Mononuclear cell (primary cell): ENCODE data around the gene MGAT4B. TPM values are rescaled to one million over a fixed set of nuclear protein-coding genes. Genes with fewer than 3 reads are reported as not detected.

Experiments used
- H3K27me3 ChIP-seq: 2 replicates; pipeline ENCODE4 v1.6.0; 2011; ENCODE audit warnings: low read length, control low read depth; ENCODE audit not compliant: insufficient read depth
- H3K4me1 ChIP-seq: 2 replicates; pipeline ENCODE4 v1.5.1; 2011; ENCODE audit warnings: mild to moderate bottlenecking, low read length, control low read depth; ENCODE audit not compliant: insufficient read depth
- H3K4me3 ChIP-seq: 2 replicates; pipeline ENCODE4 v1.5.1; 2011; ENCODE audit warnings: mild to moderate bottlenecking, low read length, moderate library complexity
- H3K9me3 ChIP-seq: 2 replicates; pipeline ENCODE4 v1.5.1; 2011; ENCODE audit warnings: low read depth, mild to moderate bottlenecking, control low read depth, low read length
- total RNA-seq: library from RNA; depleted of rRNA; stranded (reverse); fragments of >200 nt; gene quantifications from one replicate; pipeline ENCODE4 v1.2.3, GENCODE V29; 2012

MGAT4B gene
- total RNA-seq, 1 donor, result 56.0 TPM

DNA sequence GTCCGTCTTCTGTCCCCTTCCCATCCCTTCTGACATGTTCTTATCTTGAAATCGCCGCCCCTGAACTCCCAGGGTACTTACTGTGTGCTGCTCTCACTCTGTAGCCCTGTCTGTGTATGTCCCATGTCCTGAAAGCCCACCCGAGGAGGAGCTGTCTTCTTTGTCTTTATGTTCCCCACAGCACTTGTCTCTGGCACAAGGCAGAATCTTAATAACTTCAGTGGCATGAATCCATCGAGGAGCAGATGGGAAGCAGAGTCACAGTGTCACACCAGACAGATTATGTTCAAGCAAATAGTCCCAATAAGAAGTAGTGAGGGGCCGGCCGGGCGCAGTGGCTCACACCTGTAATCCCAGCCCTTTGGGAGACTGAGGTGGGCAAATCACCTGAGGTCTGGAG is 42.6 kb downstream of the MGAT4B start:
- Histone ChIP-seq H3K4me3 (no peak overlapping the region), H3K9me3 (no peaks in the 10 kb centered on the region), H3K27me3 (no peaks in the 10 kb centered on the region), H3K4me1 (peaks cover 90% of the 10 kb centered on the region)

DNA sequence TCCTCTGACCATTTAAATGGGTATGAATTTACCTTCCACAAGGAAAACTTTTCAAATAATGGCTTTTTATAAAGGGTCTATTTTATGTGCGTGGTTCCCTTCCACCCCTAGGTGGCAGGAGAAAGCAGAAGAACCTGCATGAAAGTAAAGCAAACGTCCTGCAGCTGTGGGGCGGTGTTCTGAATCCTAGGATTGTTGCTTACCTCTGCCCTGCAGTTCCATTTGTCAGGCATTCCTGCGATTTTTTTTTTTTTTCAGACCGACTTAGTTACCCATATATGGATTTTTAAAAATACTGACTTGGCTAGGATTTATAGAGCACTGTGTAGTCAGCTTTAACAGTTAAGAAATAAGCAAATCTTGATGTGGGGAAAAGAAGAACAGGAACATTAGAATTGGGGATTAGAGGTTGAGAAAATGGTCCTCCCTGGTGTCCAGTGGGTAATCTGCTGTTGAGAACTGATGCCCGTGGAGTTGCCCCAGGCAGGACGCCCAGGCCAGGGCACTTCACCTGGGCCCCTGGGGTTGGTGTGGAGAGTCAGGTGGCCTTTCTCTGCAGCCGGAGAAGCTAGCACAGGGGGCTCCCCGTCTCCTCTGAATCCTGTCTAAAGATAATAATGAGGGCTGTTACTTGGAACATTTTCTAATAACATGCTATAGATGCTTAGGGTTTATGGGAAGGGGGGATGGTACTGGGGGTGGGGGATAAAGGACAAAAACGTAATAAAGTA is 43.3 kb downstream of the MGAT4B start:
- H3K4me3 ChIP-seq, result no peak overlapping the region
- H3K4me1 ChIP-seq, result peaks cover 93% of the 10 kb centered on the region
- H3K9me3 ChIP-seq, result no peaks in the 10 kb centered on the region
- no peaks in the 10 kb centered on the region for H3K27me3 ChIP-seq

DNA sequence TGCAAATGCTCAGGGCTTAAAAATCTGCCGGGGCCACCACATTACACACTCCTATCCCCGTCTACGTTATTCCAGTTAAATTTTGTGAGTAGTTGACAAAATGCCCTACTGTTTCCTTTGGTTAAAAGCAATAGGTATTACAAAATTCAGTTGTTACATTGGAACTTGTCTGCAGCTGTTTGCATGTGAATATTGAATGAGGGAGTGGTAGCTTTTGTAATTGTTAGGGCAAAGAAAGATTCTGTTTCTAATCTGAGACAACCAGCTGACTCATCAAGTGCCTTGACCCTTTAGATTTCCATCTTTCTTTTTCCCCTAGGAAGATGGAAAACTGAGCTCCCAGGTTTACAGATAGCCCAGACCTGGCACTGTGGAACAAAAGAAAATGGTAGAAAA is 43.9 kb downstream of the MGAT4B start:
- Histone ChIP-seq H3K27me3 (no peaks in the 10 kb centered on the region), H3K4me1 (peaks cover 94% of the 10 kb centered on the region), H3K9me3 (no peaks in the 10 kb centered on the region), H3K4me3 (no peak overlapping the region)

DNA sequence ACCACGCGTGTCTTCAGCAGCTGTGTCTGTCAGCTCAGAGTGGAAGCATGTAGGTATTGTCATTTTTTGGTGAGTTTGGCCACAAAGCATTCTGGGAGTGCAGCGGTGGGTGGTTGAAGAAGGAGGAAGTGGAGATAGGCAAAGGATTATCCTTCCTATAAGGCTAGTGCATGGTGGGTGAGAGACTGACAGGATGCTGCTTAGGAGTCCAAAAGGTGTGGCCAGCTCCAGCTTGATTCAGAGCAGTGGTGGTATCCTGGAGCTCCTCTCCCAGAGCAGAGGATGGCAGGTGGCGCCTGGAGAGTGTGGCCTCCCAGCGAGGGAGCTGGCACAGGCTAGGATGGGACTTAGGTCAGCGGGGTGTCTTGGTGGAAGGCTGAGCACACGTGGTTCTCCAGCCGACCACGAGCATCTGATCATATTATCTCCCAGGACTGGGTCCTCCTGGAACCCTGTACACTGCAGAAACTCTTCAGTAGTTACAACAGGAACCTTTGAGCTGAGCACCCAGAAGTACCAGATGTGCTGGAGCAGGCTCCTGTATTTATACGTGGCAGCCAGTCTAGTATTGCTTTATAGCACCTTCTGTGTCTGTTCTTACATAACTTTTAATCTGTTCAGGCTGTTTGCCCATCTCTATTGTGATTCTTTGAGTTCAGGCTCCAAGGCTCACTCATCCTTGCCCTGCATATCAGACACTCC is 44.4 kb downstream of the MGAT4B start:
- H3K9me3 ChIP-seq, result no peaks in the 10 kb centered on the region
- peaks cover 94% of the 10 kb centered on the region for H3K4me1 ChIP-seq
- no peaks in the 10 kb centered on the region for H3K27me3 ChIP-seq
- no peak overlapping the region for H3K4me3 ChIP-seq

DNA sequence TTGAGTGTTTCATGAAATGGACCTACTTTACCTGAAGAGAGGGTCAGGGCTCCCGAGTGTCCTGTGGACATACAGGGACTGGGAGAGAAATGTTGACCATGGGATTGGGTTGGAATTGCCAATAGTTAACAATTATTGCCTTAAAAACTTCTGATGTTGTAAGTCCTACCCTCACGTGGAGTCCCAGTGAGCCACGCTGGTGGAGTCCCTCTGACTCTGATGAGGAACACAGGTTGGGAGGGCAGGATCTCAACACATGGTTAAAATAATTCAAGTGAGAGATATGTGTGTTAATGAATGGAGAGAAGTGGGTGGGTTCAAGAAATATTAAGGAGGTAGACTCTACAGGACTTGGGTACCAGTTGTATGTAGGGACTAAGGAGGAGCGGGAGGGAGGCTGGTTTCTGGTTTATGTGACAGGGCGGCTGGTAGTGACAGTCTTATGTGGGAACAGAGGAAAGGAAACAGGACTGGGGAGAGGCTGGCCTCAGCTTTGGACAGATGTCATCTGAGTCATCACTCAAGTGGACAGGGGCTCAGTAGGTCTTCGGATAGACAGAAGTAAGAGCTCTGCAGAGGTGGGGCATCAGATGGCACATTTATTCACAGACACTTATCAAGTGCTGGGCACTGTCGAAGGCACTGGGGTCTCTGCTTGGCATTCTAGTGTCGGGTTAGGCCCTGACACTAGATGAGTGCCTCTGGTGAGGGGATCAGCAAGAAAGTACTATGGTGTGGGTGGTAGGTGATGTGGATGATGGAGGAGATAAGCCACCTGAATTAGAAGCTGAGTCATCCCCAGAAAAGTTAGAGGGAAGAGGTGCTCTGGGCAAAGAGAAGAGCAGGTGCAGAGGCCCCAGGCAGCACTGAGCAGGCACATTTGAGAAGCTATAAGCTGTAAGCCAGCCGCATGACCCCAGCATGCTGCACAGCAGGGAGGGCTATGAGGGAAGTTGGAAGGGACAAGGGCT is 46.8 kb downstream of the MGAT4B start:
- Histone ChIP-seq H3K9me3 (no peaks in the 10 kb centered on the region), H3K4me1 (peaks cover 84% of the 10 kb centered on the region), H3K4me3 (no peak overlapping the region), H3K27me3 (no peaks in the 10 kb centered on the region)

DNA sequence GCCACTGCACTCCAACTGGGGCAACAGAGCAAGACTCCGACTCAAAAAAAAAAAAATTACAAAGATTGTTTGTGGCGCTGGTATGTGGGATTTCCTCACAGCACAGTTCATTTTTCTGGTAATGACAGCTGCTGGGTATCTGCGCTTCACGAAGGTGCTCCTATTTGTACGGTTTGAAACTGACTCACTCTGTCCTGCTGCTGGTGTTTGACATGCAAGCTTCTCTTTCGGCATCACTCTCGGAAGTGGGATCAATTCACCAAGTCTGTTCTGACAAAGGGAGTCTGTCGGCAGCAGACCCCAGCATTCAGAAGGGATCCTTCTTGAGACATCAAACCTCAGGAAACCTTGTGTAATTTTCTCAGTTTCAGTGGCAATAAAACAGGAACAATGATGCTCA is 47.7 kb downstream of the MGAT4B start:
- Histone ChIP-seq H3K4me1 (peaks cover 89% of the 10 kb centered on the region), H3K27me3 (no peaks in the 10 kb centered on the region), H3K4me3 (no peak overlapping the region), H3K9me3 (no peaks in the 10 kb centered on the region)

DNA sequence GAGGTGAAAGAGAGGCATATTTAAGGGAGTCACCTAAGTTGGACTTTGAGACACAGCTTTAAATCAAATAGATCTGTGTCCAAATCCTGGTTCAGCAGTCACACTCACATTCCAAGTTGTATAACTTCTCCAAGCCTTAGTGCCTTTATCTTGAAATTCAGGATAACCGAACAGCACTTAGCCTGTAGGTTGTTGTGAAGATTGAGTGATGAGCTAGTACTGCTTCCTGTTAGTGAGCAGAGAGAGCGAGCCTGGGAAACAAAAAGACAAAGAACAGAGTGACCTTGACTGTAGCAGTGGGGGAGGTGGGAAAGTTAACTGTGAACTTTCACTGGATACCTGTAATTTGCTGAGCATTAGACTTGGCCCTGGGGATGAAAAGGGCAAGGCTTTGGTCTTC is 51.6 kb downstream of the MGAT4B start:
- peaks cover 55% of the 10 kb centered on the region for H3K4me1 ChIP-seq
- H3K27me3 ChIP-seq, result no peaks in the 10 kb centered on the region
- no peaks in the 10 kb centered on the region for H3K9me3 ChIP-seq
- H3K4me3 ChIP-seq, result no peak overlapping the region

DNA sequence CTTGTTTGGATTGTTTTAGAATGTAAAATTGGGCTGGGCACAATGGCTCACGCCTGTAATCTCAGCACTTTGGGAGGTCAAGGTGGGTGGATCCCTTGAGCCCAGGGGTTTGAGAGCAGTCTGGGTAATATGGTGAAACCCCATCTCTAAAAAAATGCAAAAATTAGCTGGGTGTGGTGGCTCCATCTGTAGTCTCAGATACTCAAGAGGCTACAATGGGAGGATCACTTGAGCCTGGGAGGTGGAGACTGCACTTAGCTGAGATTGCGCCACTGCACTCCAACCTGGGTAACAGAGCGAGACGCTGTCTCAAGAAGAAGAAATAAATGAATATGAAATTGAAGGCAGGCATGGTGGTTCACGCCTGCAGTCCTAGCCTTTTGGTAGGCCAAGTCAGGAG is 52.7 kb downstream of the MGAT4B start:
- Histone ChIP-seq H3K27me3 (no peaks in the 10 kb centered on the region), H3K4me3 (no peak overlapping the region), H3K4me1 (peaks cover 44% of the 10 kb centered on the region), H3K9me3 (no peaks in the 10 kb centered on the region)

DNA sequence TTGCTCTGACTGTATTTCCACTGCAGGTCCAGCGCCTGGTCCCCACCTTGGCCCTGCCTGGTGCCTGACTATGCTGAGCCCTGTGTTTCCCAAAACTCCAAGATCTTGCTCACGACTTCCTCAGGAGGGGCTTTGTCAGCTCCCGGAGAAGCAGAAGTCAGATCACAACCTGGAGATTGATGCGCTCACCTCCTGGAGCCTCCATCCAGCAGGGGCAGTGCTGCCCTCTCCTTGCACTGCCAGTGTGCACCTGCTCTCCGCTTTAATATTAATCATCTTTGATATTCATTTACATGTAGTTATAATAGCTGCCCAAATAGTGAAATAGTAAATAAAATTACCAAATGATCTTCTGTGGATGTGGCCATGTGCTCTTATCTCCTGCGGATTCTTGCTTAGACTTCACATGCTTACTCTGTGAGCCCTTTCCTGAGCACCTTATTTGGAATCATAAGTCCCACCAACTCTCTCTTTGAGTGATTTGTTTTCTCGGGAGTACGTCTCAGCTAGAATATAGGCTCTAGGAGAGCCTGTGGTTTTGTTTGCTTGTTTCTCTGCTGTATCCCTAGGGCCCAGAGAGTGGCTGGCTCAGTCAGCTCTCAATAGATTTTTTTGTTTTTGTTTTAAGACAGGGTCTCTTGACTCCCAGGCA is 56.7 kb downstream of the MGAT4B start:
- H3K9me3 ChIP-seq, result no peaks in the 10 kb centered on the region
- H3K4me1 ChIP-seq, result peaks cover 27% of the 10 kb centered on the region
- H3K27me3 ChIP-seq, result no peaks in the 10 kb centered on the region
- no peak overlapping the region for H3K4me3 ChIP-seq

DNA sequence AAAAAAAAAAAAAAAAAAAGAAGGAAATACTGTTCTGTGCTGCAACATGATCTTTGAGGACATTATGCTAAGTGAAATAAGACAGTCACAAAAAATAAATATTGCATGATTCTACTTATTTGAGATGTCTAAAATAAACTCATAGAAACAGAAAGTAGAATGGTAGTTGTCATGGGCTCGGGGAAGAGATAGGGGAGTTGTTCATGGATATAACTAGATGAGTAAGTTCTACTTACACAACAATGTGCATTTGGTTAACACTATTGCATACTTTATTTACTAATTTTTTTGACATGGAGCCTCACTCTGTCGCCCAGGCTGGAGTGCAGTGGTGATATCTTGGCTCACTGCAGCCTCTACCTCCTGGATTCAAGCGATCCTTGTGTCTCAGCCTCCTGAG is 58.9 kb downstream of the MGAT4B start:
- H3K4me3 ChIP-seq, result no peak overlapping the region
- H3K27me3 ChIP-seq, result no peaks in the 10 kb centered on the region
- no peaks in the 10 kb centered on the region for H3K9me3 ChIP-seq

More for the DNA sequence above, 58.9 kb downstream of the MGAT4B start:
- peaks cover 13% of the 10 kb centered on the region for H3K4me1 ChIP-seq

Other genes starting within 250 kb of the MGAT4B start
- gene HNRNPH1, start 183.2 kb downstream of the MGAT4B start, total RNA-seq, result 1,084 TPM
- 0.52 TPM for gene CBY3, start 125.8 kb downstream of the MGAT4B start, total RNA-seq
- 273 TPM for gene CANX, start 107.9 kb downstream of the MGAT4B start, total RNA-seq
- 14.0 TPM for gene MAML1, start 74.0 kb downstream of the MGAT4B start, total RNA-seq
- 2.5 TPM for gene LTC4S, start 12.9 kb downstream of the MGAT4B start, total RNA-seq
- gene SQSTM1, start 14.0 kb upstream of the MGAT4B start, total RNA-seq, result 229 TPM
- gene MRNIP, start 52.0 kb upstream of the MGAT4B start, total RNA-seq, result 13.2 TPM
- gene TBC1D9B, start 101.0 kb upstream of the MGAT4B start, total RNA-seq, result 36.2 TPM